ENCODE data around the gene KCNK18.

DNA sequence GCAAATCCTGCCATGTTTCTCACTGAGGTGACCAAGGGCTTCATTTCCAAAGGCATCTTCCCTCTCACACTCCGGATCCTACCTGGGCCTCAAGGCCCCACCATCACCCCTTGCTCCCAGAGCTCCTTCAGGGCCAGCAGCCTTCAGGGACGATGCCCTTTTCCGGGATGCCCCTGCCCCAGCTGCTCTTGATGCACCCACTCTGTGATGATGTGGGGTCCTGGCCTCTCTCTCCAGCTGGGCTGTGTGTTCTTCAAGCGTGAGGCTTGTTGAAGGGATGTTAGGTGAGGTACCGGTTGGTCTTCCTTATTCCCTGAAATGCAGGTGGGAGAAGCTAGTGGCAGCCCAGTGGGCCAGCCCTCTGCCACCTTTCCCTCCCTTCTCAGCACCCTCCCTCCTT lies 25.3 kb downstream of the KCNK18 start:
- TF ChIP-seq, protein P1, sequence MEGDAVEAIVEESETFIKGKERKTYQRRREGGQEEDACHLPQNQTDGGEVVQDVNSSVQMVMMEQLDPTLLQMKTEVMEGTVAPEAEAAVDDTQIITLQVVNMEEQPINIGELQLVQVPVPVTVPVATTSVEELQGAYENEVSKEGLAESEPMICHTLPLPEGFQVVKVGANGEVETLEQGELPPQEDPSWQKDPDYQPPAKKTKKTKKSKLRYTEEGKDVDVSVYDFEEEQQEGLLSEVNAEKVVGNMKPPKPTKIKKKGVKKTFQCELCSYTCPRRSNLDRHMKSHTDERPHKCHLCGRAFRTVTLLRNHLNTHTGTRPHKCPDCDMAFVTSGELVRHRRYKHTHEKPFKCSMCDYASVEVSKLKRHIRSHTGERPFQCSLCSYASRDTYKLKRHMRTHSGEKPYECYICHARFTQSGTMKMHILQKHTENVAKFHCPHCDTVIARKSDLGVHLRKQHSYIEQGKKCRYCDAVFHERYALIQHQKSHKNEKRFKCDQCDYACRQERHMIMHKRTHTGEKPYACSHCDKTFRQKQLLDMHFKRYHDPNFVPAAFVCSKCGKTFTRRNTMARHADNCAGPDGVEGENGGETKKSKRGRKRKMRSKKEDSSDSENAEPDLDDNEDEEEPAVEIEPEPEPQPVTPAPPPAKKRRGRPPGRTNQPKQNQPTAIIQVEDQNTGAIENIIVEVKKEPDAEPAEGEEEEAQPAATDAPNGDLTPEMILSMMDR (IDR thresholded peaks at IDR 0.05), result no peak
- TF ChIP-seq POLR2A (IDR thresholded peaks at IDR 0.05), result no peak

All from right lobe of liver (tissue), 4 donors.